OCI-LY3 (cell line): ENCODE data around the gene ADORA2A.

Source experiments
- H2AFZ ChIP-seq: fragments of 200-600, 300-600 bp; shearing (Covaris generic); 2 replicates; pipeline ENCODE4 v1.6.0; 2014; ENCODE audit warnings: antibody characterized with exemption, low read depth, low read length
- H3K27ac ChIP-seq: fragments of 200-600, 300-600 bp; sonication (generic); 2 replicates; pipeline ENCODE4 v1.5.1; 2014; ENCODE audit warnings: mild to moderate bottlenecking, low read length, moderate library complexity, mixed read lengths
- H3K27me3 ChIP-seq: fragments of 200-600, 300-600 bp; sonication (generic); 2 replicates; pipeline ENCODE4 v1.6.1; 2014; ENCODE audit warnings: low read depth, low read length, mixed read lengths
- H3K36me3 ChIP-seq: fragments of 200-600, 300-600 bp; sonication (generic); replicated peaks from 2 replicates; pipeline ENCODE3; 2014; ENCODE audit warnings: low read depth, low read length, mixed read lengths
- H3K4me1 ChIP-seq: fragments of 300-600, 200-600 bp; sonication (generic); 2 replicates; pipeline ENCODE4 v1.6.1; 2014; ENCODE audit warnings: low read length, mixed read lengths
- H3K4me2 ChIP-seq: fragments of 200-600, 300-600 bp; sonication (generic); 2 replicates; pipeline ENCODE4 v1.6.1; 2014; ENCODE audit warnings: low read length, mixed read lengths
- H3K4me3 ChIP-seq: fragments of 300-600, 200-600 bp; sonication (generic); 2 replicates; pipeline ENCODE4 v1.5.1; 2014; ENCODE audit warnings: antibody characterized with exemption, mild to moderate bottlenecking, low read length, moderate library complexity
- H3K79me2 ChIP-seq: fragments of 300-600, 200-600 bp; shearing (Covaris generic); 2 replicates; pipeline ENCODE4 v1.6.1; 2014; ENCODE audit warnings: mild to moderate bottlenecking, low read length, mixed read lengths
- H3K9ac ChIP-seq: fragments of 300-600, 200-600 bp; shearing (Covaris generic); 2 replicates; pipeline ENCODE4 v1.6.0; 2014; ENCODE audit warnings: mild to moderate bottlenecking, low read length, moderate library complexity
- H3K9me3 ChIP-seq: fragments of 200-600, 300-600 bp; shearing (Covaris generic); 2 replicates; pipeline ENCODE4 v1.6.1; 2014; ENCODE audit warnings: low read length, mixed read lengths; ENCODE audit not compliant: insufficient read depth
- H4K20me1 ChIP-seq: fragments of 200-600, 300-600 bp; sonication (generic); 2 replicates; pipeline ENCODE4 v1.6.1; 2016; ENCODE audit warnings: low read length, mixed read lengths; ENCODE audit not compliant: insufficient read depth
- CTCF ChIP-seq: fragments of 200-600, 300-600 bp; sonication (generic); IDR thresholded peaks from 2 replicates; pipeline ENCODE4 v1.5.1; 2014; ENCODE audit warnings: antibody characterized with exemption, low read length, low read depth
- EZH2phosphoT487 ChIP-seq: fragments of 200-600 bp; shearing (Covaris generic); IDR thresholded peaks from 2 replicates; pipeline ENCODE4 v1.6.1; 2018; ENCODE audit warnings: antibody characterized with exemption, mixed run types, low read depth

ADORA2A gene

GRCh38 chr22:24441406-24442351 is 14.3 kb downstream of the ADORA2A start:
- Histone ChIP-seq H3K4me1 (peaks cover 26% of the 10 kb centered on the region), H3K4me3 (no peak overlapping the region), H3K4me2 (no peak overlapping the region), H3K9me3 (no peaks in the 10 kb centered on the region), H3K27ac (no peak overlapping the region), H3K36me3 (no peaks in the 10 kb centered on the region), H3K79me2 (no peaks in the 10 kb centered on the region), H3K27me3 (no peaks in the 10 kb centered on the region), H3K9ac (no peak overlapping the region), H4K20me1 (0 out of 2 replicates have a peak, but pooled peaks cover 6% of the 10 kb centered on the region), H2AFZ (no peak overlapping the region)
- no peak for TF ChIP-seq EZH2phosphoT487
- TF ChIP-seq CTCF = no peak

GRCh38 chr22:24442352-24442744 is 14.9 kb downstream of the ADORA2A start:
- H3K4me1 ChIP-seq = peaks cover 19% of the 10 kb centered on the region
- no peaks in the 10 kb centered on the region for H3K36me3 ChIP-seq
- no peak overlapping the region for H3K4me3 ChIP-seq
- H2AFZ ChIP-seq = no peak overlapping the region
- H3K4me2 ChIP-seq = no peak overlapping the region
- no peaks in the 10 kb centered on the region for H3K79me2 ChIP-seq
- 0 out of 2 replicates have a peak, but pooled peaks cover 6% of the 10 kb centered on the region for H4K20me1 ChIP-seq
- no peak for TF ChIP-seq EZH2phosphoT487
- no peak for TF ChIP-seq CTCF
- no peaks in the 10 kb centered on the region for H3K9me3 ChIP-seq
- H3K27ac ChIP-seq = no peak overlapping the region
- H3K9ac ChIP-seq = no peak overlapping the region
- no peaks in the 10 kb centered on the region for H3K27me3 ChIP-seq

- no peak overlapping the region for H3K4me2 ChIP-seq
- no peaks in the 10 kb centered on the region for H3K79me2 ChIP-seq
- H2AFZ ChIP-seq = no peak overlapping the region
- no peak overlapping the region for H3K9ac ChIP-seq
- peaks cover 10% of the 10 kb centered on the region; the same call in 1 of the 2 replicates for H3K4me1 ChIP-seq
- no peaks in the 10 kb centered on the region for H3K9me3 ChIP-seq
- H4K20me1 ChIP-seq = 0 out of 2 replicates have a peak, but pooled peaks cover 6% of the 10 kb centered on the region
- no peak for TF ChIP-seq EZH2phosphoT487
- TF ChIP-seq CTCF = no peak
- H3K4me3 ChIP-seq = no peak overlapping the region
- no peaks in the 10 kb centered on the region for H3K36me3 ChIP-seq
- no peaks in the 10 kb centered on the region for H3K27me3 ChIP-seq
- no peak overlapping the region for H3K27ac ChIP-seq
These were observed 16.3 kb downstream of the ADORA2A start for GRCh38 chr22:24443668-24444067.

- no peaks in the 10 kb centered on the region for H3K36me3 ChIP-seq
- no peak overlapping the region for H3K4me2 ChIP-seq
These were observed 16.9 kb downstream of the ADORA2A start for GRCh38 chr22:24444251-24444650.

More at GRCh38 chr22:24444251-24444650, 16.9 kb downstream of the ADORA2A start:
- H4K20me1 ChIP-seq = 0 out of 2 replicates have a peak, but pooled peaks cover 6% of the 10 kb centered on the region
- no peak overlapping the region for H3K27ac ChIP-seq
- H3K79me2 ChIP-seq = no peaks in the 10 kb centered on the region
- H3K27me3 ChIP-seq = no peaks in the 10 kb centered on the region
- H3K9ac ChIP-seq = no peak overlapping the region
- H3K4me1 ChIP-seq = peaks cover 10% of the 10 kb centered on the region; the same call in 1 of the 2 replicates
- H3K9me3 ChIP-seq = no peaks in the 10 kb centered on the region
- no peak overlapping the region for H3K4me3 ChIP-seq
- TF ChIP-seq CTCF (no peak), EZH2phosphoT487 (no peak)
- no peak overlapping the region for H2AFZ ChIP-seq
